ENCODE results near the gene PLXNB1.
A peak's percentile ranks its signal among the peaks of the same experiment; 100 is the strongest.
"Not testable (repeated sequence)": the region's sequence is repeated elsewhere in the genome, so short reads cannot be mapped to it uniquely, and the experiment has no call there.

The PLXNB1 gene

GRCh38 chr3:48461767-48462166 lies 31.9 kb upstream of the PLXNB1 start:
- not testable (repeated sequence) for H3K9me3 ChIP-seq (ENCODE audit: low read length); H3K9ac ChIP-seq (ENCODE audit: low read length); H3K27ac ChIP-seq (ENCODE audit: low read depth, low read length); H3K4me3 ChIP-seq (ENCODE audit: low read depth in 1 of 2, low read length in 2 of 2); H3K27me3 ChIP-seq (ENCODE audit: control insufficient read depth in 1 of 2, insufficient read depth in 2 of 2, low read length in 2 of 2)
- Histone ChIP-seq H3K4me1 (ENCODE audit: insufficient read depth, low read length) (peaks cover 19% of the 10 kb centered on the region), H3K36me3 (ENCODE audit: insufficient read depth, low read length) (peaks cover 29% of the 10 kb centered on the region)

DNA sequence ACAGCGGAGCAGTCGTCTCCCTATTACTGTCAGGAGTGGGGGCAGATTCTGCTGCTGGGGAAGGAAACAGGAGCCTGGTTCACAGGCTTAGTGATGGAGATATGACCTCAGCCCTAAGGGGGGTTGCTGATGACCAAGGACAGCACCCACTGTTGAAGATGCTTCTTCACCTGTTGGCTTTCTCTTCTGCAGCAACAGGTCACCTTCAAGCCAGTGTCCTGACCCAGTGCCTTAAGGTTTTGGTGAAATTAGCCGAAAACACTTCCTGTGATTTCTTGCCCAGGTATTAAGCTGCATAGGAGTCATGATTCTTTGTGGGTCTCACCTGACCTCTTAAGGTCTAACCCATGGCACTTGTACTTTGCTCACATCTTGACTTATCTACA lies 30.6 kb upstream of the PLXNB1 start:
- no peaks in the 10 kb centered on the region for H3K27me3 ChIP-seq (ENCODE audit: control insufficient read depth in 1 of 2, insufficient read depth in 2 of 2, low read length in 2 of 2)
- H3K27ac ChIP-seq (ENCODE audit: low read depth, low read length), result no peak overlapping the region
- H3K4me3 ChIP-seq (ENCODE audit: low read depth in 1 of 2, low read length in 2 of 2), result no peak overlapping the region
- H3K36me3 ChIP-seq (ENCODE audit: insufficient read depth, low read length), result peaks cover 29% of the 10 kb centered on the region
- H3K4me1 ChIP-seq (ENCODE audit: insufficient read depth, low read length), result peaks cover 8% of the 10 kb centered on the region
- no peak overlapping the region for H3K9ac ChIP-seq (ENCODE audit: low read length)
- H3K9me3 ChIP-seq (ENCODE audit: low read length), result no peaks in the 10 kb centered on the region

GRCh38 chr3:48459773-48460516 lies 30.1 kb upstream of the PLXNB1 start:
- Histone ChIP-seq H3K9me3 (ENCODE audit: low read length) (no peaks in the 10 kb centered on the region), H3K4me1 (ENCODE audit: insufficient read depth, low read length) (peaks cover 3% of the 10 kb centered on the region), H3K27me3 (ENCODE audit: control insufficient read depth in 1 of 2, insufficient read depth in 2 of 2, low read length in 2 of 2) (no peaks in the 10 kb centered on the region), H3K4me3 (ENCODE audit: low read depth in 1 of 2, low read length in 2 of 2) (no peak overlapping the region), H3K27ac (ENCODE audit: low read depth, low read length) (no peak overlapping the region), H3K9ac (ENCODE audit: low read length) (no peak overlapping the region), H3K36me3 (ENCODE audit: insufficient read depth, low read length) (peaks cover 29% of the 10 kb centered on the region)

DNA sequence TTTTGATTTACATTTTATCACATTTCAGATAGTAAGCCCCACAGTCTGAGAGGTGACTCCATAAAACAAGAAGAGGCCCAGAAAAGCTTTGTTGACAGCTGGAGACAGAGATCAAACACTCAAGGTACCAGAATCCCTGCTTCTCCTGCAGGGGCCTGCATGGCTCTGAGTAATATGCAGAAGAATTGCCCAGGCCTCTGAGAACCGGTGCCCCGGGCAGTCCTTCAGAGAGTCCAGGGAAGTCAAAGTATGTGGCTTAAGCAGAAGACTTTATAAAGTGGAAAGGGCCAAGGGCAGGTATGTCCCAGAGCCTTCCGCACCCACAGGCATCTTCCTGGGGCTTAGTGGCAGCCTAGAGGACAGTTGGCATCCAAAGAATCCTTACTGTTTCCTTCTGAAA lies 29.4 kb upstream of the PLXNB1 start:
- no peak overlapping the region for H3K27ac ChIP-seq (ENCODE audit: low read depth, low read length)
- no peak overlapping the region for H3K9ac ChIP-seq (ENCODE audit: low read length)
- peaks cover 31% of the 10 kb centered on the region for H3K36me3 ChIP-seq (ENCODE audit: insufficient read depth, low read length)
- H3K9me3 ChIP-seq (ENCODE audit: low read length), result no peaks in the 10 kb centered on the region
- no peaks in the 10 kb centered on the region for H3K4me1 ChIP-seq (ENCODE audit: insufficient read depth, low read length)
- H3K27me3 ChIP-seq (ENCODE audit: control insufficient read depth in 1 of 2, insufficient read depth in 2 of 2, low read length in 2 of 2), result no peaks in the 10 kb centered on the region
- no peak overlapping the region for H3K4me3 ChIP-seq (ENCODE audit: low read depth in 1 of 2, low read length in 2 of 2)

- Histone ChIP-seq H3K9ac (ENCODE audit: low read length) (no peak overlapping the region), H3K36me3 (ENCODE audit: insufficient read depth, low read length) (peaks cover 45% of the 10 kb centered on the region), H3K27me3 (ENCODE audit: control insufficient read depth in 1 of 2, insufficient read depth in 2 of 2, low read length in 2 of 2) (no peaks in the 10 kb centered on the region), H3K4me1 (ENCODE audit: insufficient read depth, low read length) (no peaks in the 10 kb centered on the region), H3K27ac (ENCODE audit: low read depth, low read length) (no peak overlapping the region), H3K4me3 (ENCODE audit: low read depth in 1 of 2, low read length in 2 of 2) (no peak overlapping the region), H3K9me3 (ENCODE audit: low read length) (no peaks in the 10 kb centered on the region)
These were observed 26.6 kb upstream of the PLXNB1 start for GRCh38 chr3:48456456-48456855.

DNA sequence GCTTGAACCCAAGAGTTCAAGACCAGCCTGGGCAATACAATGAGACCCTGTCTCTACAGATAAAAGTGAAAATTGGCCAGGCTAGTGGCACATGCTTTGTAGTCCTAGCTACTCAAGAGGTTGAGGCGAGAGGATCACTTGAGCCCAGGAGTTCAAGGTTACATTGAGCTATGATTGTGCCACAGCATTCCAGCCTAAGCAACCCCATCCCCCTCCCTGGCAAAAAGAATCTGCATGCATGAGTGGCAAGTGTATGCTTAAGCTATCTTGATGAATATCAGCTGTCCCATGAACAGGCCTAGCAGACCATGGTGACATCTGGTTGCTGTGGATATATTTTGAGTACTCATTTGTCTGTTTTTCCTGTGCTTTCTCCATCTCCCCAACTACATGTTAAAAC lies 21.4 kb upstream of the PLXNB1 start:
- Histone ChIP-seq H3K27me3 (ENCODE audit: control insufficient read depth in 1 of 2, insufficient read depth in 2 of 2, low read length in 2 of 2) (no peaks in the 10 kb centered on the region), H3K4me1 (ENCODE audit: insufficient read depth, low read length) (peaks cover 13% of the 10 kb centered on the region), H3K27ac (ENCODE audit: low read depth, low read length) (no peak overlapping the region), H3K36me3 (ENCODE audit: insufficient read depth, low read length) (peaks cover 17% of the 10 kb centered on the region), H3K9ac (ENCODE audit: low read length) (no peak overlapping the region), H3K4me3 (ENCODE audit: low read depth in 1 of 2, low read length in 2 of 2) (no peak overlapping the region), H3K9me3 (ENCODE audit: low read length) (no peaks in the 10 kb centered on the region)

DNA sequence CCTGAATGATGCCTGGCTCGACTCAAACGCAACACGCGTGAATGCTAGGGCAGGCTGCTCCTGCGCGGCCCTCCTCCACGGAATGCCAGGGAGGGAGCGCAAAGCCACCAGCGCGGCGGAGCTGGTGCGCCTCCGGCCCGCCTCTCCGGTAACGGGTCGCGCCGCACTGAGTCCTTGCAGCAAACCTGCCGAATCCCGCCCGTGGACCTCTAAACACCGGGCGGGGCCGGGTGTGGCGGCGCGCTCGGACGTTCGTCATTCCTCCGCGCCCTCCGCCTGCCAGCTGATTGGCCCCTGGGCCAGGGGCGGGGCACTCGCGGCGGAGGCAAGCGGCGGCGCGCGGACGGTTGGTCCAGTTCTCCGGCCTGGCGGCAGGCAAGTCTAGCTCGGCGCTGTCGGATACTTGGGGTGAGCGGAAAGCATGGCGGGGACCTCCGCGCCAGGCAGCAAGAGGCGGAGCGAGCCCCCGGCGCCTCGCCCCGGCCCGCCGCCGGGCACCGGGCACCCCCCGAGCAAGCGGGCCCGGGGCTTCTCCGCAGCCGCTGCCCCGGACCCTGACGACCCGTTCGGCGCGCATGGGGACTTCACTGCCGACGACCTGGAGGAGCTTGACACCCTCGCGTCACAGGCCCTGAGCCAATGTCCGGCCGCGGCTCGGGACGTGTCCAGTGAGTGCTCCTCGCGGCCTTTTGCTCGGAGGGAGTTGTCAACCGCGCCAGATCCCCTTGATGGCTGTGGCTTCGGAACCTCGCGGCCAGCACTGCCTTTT lies 16.7 kb upstream of the PLXNB1 start, which contains the start of gene ATRIP:
ATRIP (plus strand) TSS at position 313 of the 769 bp plus-strand sequence; CDS start at position 422, 109 bp downstream.
- Histone ChIP-seq H3K36me3 (ENCODE audit: insufficient read depth, low read length) (peaks cover 23% of the 10 kb centered on the region), H3K9me3 (ENCODE audit: low read length) (no peaks in the 10 kb centered on the region), H3K4me3 (ENCODE audit: low read depth in 1 of 2, low read length in 2 of 2) (peak within 1 kb of the TSS; percentile 47 to 94), H3K4me1 (ENCODE audit: insufficient read depth, low read length) (peaks cover 26% of the 10 kb centered on the region), H3K9ac (ENCODE audit: low read length) (peak within 1 kb of the TSS; percentile 90), H3K27me3 (ENCODE audit: control insufficient read depth in 1 of 2, insufficient read depth in 2 of 2, low read length in 2 of 2) (no peaks in the 10 kb centered on the region), H3K27ac (ENCODE audit: low read depth, low read length) (peak within 1 kb of the TSS; percentile 92)

DNA sequence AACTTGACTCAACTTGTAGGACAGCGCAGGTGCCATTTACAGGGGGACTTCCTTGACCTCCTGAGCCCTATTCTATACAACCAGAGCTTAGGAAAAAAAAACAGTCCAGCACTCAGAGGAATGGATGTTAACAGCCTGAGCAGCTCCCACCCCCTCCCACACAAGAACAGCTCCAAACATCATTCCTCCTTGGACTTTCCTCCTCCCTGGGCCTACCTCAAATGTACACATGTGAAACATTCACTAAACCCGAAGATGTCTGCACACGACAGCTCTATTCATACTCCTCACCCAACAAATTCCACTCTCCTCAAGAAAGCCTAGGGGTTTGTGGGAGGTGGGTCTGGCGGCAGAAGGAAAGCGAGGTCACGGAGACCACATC lies 16.1 kb upstream of the PLXNB1 start:
- peaks cover 27% of the 10 kb centered on the region for H3K36me3 ChIP-seq (ENCODE audit: insufficient read depth, low read length)
- peak overlapping the region; percentile 92 for H3K27ac ChIP-seq (ENCODE audit: low read depth, low read length)
- H3K9ac ChIP-seq (ENCODE audit: low read length), result peak overlapping the region; percentile 90
- H3K9me3 ChIP-seq (ENCODE audit: low read length), result no peaks in the 10 kb centered on the region
- peaks cover 32% of the 10 kb centered on the region for H3K4me1 ChIP-seq (ENCODE audit: insufficient read depth, low read length)
- H3K4me3 ChIP-seq (ENCODE audit: low read depth in 1 of 2, low read length in 2 of 2), result peak overlapping the region; percentile 47 to 94
- no peaks in the 10 kb centered on the region for H3K27me3 ChIP-seq (ENCODE audit: control insufficient read depth in 1 of 2, insufficient read depth in 2 of 2, low read length in 2 of 2)

- H3K4me3 ChIP-seq (ENCODE audit: low read depth in 1 of 2, low read length in 2 of 2), result peak overlapping the region in 1 of 2 donors; percentile 94
- H3K27ac ChIP-seq (ENCODE audit: low read depth, low read length), result peak overlapping the region; percentile 92
- H3K9me3 ChIP-seq (ENCODE audit: low read length), result no peaks in the 10 kb centered on the region
- H3K9ac ChIP-seq (ENCODE audit: low read length), result no peak overlapping the region
- peaks cover 27% of the 10 kb centered on the region for H3K36me3 ChIP-seq (ENCODE audit: insufficient read depth, low read length)
- peaks cover 33% of the 10 kb centered on the region for H3K4me1 ChIP-seq (ENCODE audit: insufficient read depth, low read length)
- no peaks in the 10 kb centered on the region for H3K27me3 ChIP-seq (ENCODE audit: control insufficient read depth in 1 of 2, insufficient read depth in 2 of 2, low read length in 2 of 2)
These were observed 15.5 kb upstream of the PLXNB1 start for GRCh38 chr3:48445277-48445882.

GRCh38 chr3:48441940-48442339 lies 12.1 kb upstream of the PLXNB1 start:
- Histone ChIP-seq H3K9me3 (ENCODE audit: low read length) (no peaks in the 10 kb centered on the region), H3K4me1 (ENCODE audit: insufficient read depth, low read length) (peaks cover 26% of the 10 kb centered on the region), H3K27ac (ENCODE audit: low read depth, low read length) (no peak overlapping the region), H3K27me3 (ENCODE audit: control insufficient read depth in 1 of 2, insufficient read depth in 2 of 2, low read length in 2 of 2) (no peaks in the 10 kb centered on the region), H3K4me3 (ENCODE audit: low read depth in 1 of 2, low read length in 2 of 2) (no peak overlapping the region), H3K9ac (ENCODE audit: low read length) (no peak overlapping the region), H3K36me3 (ENCODE audit: insufficient read depth, low read length) (peaks cover 27% of the 10 kb centered on the region)

GRCh38 chr3:48440590-48440958 lies 10.7 kb upstream of the PLXNB1 start:
- peak overlapping the region; percentile 91 to 92 for H3K4me3 ChIP-seq (ENCODE audit: low read depth in 1 of 2, low read length in 2 of 2)
- peaks cover 27% of the 10 kb centered on the region for H3K36me3 ChIP-seq (ENCODE audit: insufficient read depth, low read length)
- H3K27ac ChIP-seq (ENCODE audit: low read depth, low read length), result peak overlapping the region; percentile 91

More at GRCh38 chr3:48440590-48440958, 10.7 kb upstream of the PLXNB1 start:
- H3K27me3 ChIP-seq (ENCODE audit: control insufficient read depth in 1 of 2, insufficient read depth in 2 of 2, low read length in 2 of 2), result no peaks in the 10 kb centered on the region
- peak overlapping the region; percentile 75 for H3K9ac ChIP-seq (ENCODE audit: low read length)
- no peaks in the 10 kb centered on the region for H3K9me3 ChIP-seq (ENCODE audit: low read length)
- peaks cover 25% of the 10 kb centered on the region for H3K4me1 ChIP-seq (ENCODE audit: insufficient read depth, low read length)
